GM04504 (cell line): ENCODE measurements around the gene TULP4.
"Not testable (repeated sequence)": the region's sequence is repeated elsewhere in the genome, so short reads cannot be mapped to it uniquely, and the experiment has no call there.

Experiments
- DNase-seq: peaks from one replicate; pipeline ENCODE4 v3.0.0-alpha.2; 2012; ENCODE audit warnings: low read depth

TULP4 gene

GRCh38 chr6:158328952-158329351, 16.7 kb downstream of the TULP4 start:
- no peak for DNase-seq

GRCh38 chr6:158329531-158329930, 17.3 kb downstream of the TULP4 start:
- no peak for DNase-seq

GRCh38 chr6:158330016-158330415, 17.8 kb downstream of the TULP4 start:
- DNase-seq, result no peak

- DNase-seq, result no peak
Measured at GRCh38 chr6:158332237-158332636, 20.0 kb downstream of the TULP4 start.

- DNase-seq, result no peak
Measured at GRCh38 chr6:158333094-158333493, 20.8 kb downstream of the TULP4 start.

- DNase-seq, result no peak
Measured at GRCh38 chr6:158334534-158334933, 22.3 kb downstream of the TULP4 start.

- DNase-seq, result no peak
Measured at GRCh38 chr6:158337332-158337731, 25.1 kb downstream of the TULP4 start.

GRCh38 chr6:158338311-158339112, 26.2 kb downstream of the TULP4 start:
- no peak for DNase-seq

- not testable (repeated sequence) for DNase-seq
Measured at GRCh38 chr6:158339197-158339596, 26.9 kb downstream of the TULP4 start.

GRCh38 chr6:158340252-158340651, 28.0 kb downstream of the TULP4 start:
- no peak for DNase-seq

- DNase-seq, result no peak
Measured at GRCh38 chr6:158344534-158344933, 32.3 kb downstream of the TULP4 start.

GRCh38 chr6:158345444-158345843, 33.2 kb downstream of the TULP4 start:
- not testable (repeated sequence) for DNase-seq

- no peak for DNase-seq
Measured at GRCh38 chr6:158347335-158347734, 35.1 kb downstream of the TULP4 start.

- not testable (repeated sequence) for DNase-seq
Measured at GRCh38 chr6:158348737-158349504, 36.7 kb downstream of the TULP4 start.

- not testable (repeated sequence) for DNase-seq
Measured at GRCh38 chr6:158349505-158350275, 37.4 kb downstream of the TULP4 start.

- not testable (repeated sequence) for DNase-seq
Measured at GRCh38 chr6:158350731-158351130, 38.5 kb downstream of the TULP4 start.

- no peak for DNase-seq
Measured at GRCh38 chr6:158353883-158354877, 41.9 kb downstream of the TULP4 start.

- DNase-seq, result no peak
Measured at GRCh38 chr6:158356586-158357546, 44.6 kb downstream of the TULP4 start.

- DNase-seq, result no peak
Measured at GRCh38 chr6:158357570-158358216, 45.4 kb downstream of the TULP4 start.
